CD4-positive, CD25-positive, alpha-beta regulatory T cell (primary cell): ENCODE measurements around the gene DPP10. TPM values are rescaled to one million over a fixed set of nuclear protein-coding genes. Genes with fewer than 3 reads are reported as not detected.

ENCODE experiments used
- ATAC-seq, 2 donors: fragments of 150-1000 bp; cut with Tn5 transposase; one replicate each; pipeline ENCODE4 v1.10.0; 2021; ENCODE audit warnings: low read depth in 2 of 2, moderate number of reproducible peaks in 2 of 2, moderate library complexity in 1 of 2
- DNase-seq, 3 donors: peaks; one replicate each; pipeline versions ENCODE4 v3.0.0 to v3.0.0-alpha.2; 2012 to 2022; ENCODE audit warnings: mixed read lengths in 1 of 3
- H3K27ac ChIP-seq: one replicate; pipeline ENCODE4 v1.7.0; 2013; ENCODE audit warnings: mild to moderate bottlenecking, low read length; ENCODE audit not compliant: insufficient read depth, poor library complexity, severe bottlenecking
- H3K27me3 ChIP-seq: one replicate; pipeline ENCODE4 v1.7.0; 2013; ENCODE audit warnings: low read length; ENCODE audit not compliant: control insufficient read depth, insufficient read depth
- H3K36me3 ChIP-seq: one replicate; pipeline ENCODE4 v1.7.0; 2013; ENCODE audit warnings: mild to moderate bottlenecking, low read length, moderate library complexity; ENCODE audit not compliant: control insufficient read depth, insufficient read depth
- H3K4me1 ChIP-seq: 2 replicates; pipeline ENCODE4 v1.7.0; 2013; ENCODE audit warnings: mild to moderate bottlenecking, low read length; ENCODE audit not compliant: insufficient read depth, control insufficient read depth, poor library complexity, severe bottlenecking
- H3K4me3 ChIP-seq: one replicate; pipeline ENCODE4 v1.7.0; 2013; ENCODE audit warnings: low read depth, mild to moderate bottlenecking, low read length, moderate library complexity
- H3K9me3 ChIP-seq, 2 experiments: 1 replicate in 1 of 2; 2 replicates in 1 of 2; pipeline ENCODE4 v1.7.0; 2013; ENCODE audit warnings: low read length in 2 of 2, mild to moderate bottlenecking in 1 of 2, moderate library complexity in 1 of 2; ENCODE audit not compliant: control insufficient read depth in 2 of 2
- H3K27ac Mint-ChIP-seq, 3 donors: one replicate each; pipeline ENCODE4 v1.8.0; 2020 to 2022; ENCODE audit warnings: mild to moderate bottlenecking in 3 of 3, mixed read lengths in 3 of 3, moderate library complexity in 2 of 3
- H3K27me3 Mint-ChIP-seq: one replicate; pipeline ENCODE4 v1.8.0; 2022; ENCODE audit warnings: mild to moderate bottlenecking, mixed read lengths
- H3K36me3 Mint-ChIP-seq: one replicate; pipeline ENCODE4 v1.8.0; 2020; ENCODE audit warnings: mixed read lengths
- H3K4me1 Mint-ChIP-seq, 4 donors: one replicate each; pipeline ENCODE4 v1.8.0; 2020 to 2022; ENCODE audit warnings: mixed read lengths in 4 of 4, mild to moderate bottlenecking in 1 of 4
- H3K4me3 Mint-ChIP-seq, 4 donors: one replicate each; pipeline ENCODE4 v1.8.0; 2020 to 2022; ENCODE audit warnings: mild to moderate bottlenecking in 4 of 4, mixed read lengths in 4 of 4, moderate library complexity in 3 of 4
- H3K9me3 Mint-ChIP-seq, 7 donors: one replicate each; pipeline ENCODE4 v1.8.0; 2020 to 2022; ENCODE audit warnings: mixed read lengths in 7 of 7, mild to moderate bottlenecking in 3 of 7, moderate library complexity in 2 of 7
- polyA plus RNA-seq, 4 donors: library from polyadenylated mRNA; unstranded; fragments of 300-500 nt; fragmentation: Illumina TruSeq; gene quantifications; one replicate each; pipeline ENCODE4 v1.2.3, GENCODE V29; 2021
- total RNA-seq: library from RNA; stranded (reverse); gene quantifications from one replicate; pipeline ENCODE4 v1.2.3, GENCODE V29; 2022

DPP10 gene
- total and polyA plus RNA-seq, 5 donors from 2014 or later, result not detected

DNA sequence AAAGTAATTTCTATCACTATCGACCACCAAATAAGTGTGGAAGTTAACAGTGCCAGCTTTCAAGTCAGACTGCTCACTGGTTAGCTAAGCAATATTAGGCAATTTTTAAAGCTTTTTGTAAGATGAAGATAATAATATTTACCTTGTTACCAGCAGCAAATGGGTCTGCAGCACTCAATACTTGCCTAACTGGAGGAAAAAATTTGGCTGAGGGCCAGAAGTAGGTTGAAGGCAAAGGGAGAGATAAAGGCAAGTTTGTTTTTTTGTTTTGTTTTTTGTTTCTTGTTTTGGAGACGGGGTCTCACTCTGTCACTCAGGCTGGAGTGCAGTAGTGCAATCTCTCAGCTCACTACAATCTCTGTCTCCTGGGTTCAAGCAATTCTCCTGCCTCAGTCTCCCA is 675.9 kb downstream of the DPP10 start:
- no peaks in the 10 kb centered on the region for H3K27me3 Mint-ChIP-seq
- H3K36me3 ChIP-seq, result no peaks in the 10 kb centered on the region
- H3K4me1 Mint-ChIP-seq, result no peaks in the 10 kb centered on the region
- H3K9me3 Mint-ChIP-seq, result peaks cover 0 to 8% (median 2%) of the 10 kb centered on the region in 7 donors
- H3K4me3 Mint-ChIP-seq, result no peak overlapping the region
- no peaks in the 10 kb centered on the region for H3K27me3 ChIP-seq
- H3K36me3 Mint-ChIP-seq, result no peaks in the 10 kb centered on the region
- no peak overlapping the region for H3K27ac ChIP-seq
- no peaks in the 10 kb centered on the region for H3K4me1 ChIP-seq
- H3K4me3 ChIP-seq, result no peak overlapping the region
- DNase-seq (no peak), ATAC-seq (no peak)
- H3K27ac Mint-ChIP-seq, result no peak overlapping the region
- no peaks in the 10 kb centered on the region for H3K9me3 ChIP-seq

DNA sequence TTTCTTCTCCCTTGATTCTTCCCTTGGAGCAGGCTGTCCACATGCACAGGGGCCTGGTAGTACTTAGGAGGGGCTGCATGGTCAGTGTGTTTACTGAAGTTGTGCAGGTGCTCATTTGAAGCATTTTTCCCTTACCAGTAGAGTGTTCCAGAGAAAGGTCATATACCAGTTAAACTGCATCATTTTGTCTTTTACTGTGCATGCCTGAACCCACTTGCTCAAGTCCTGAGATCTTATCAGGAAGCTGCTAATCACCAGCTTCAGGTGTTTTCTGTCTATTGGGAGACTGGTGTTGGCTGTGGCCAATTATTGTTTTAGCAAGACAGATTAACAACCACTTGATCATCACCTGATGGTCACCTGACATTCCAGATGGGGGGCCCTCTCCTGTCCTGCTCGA is 676.6 kb downstream of the DPP10 start:
- Mint-ChIP-seq H3K9me3 (peaks cover 0 to 7% (median 3%) of the 10 kb centered on the region in 7 donors), H3K27ac (no peak overlapping the region), H3K36me3 (no peaks in the 10 kb centered on the region), H3K4me3 (no peak overlapping the region), H3K4me1 (no peaks in the 10 kb centered on the region), H3K27me3 (no peaks in the 10 kb centered on the region)
- DNase-seq (no peak), ATAC-seq (no peak)
- no peaks in the 10 kb centered on the region for H3K27me3 ChIP-seq
- H3K9me3 ChIP-seq, result no peaks in the 10 kb centered on the region
- no peaks in the 10 kb centered on the region for H3K36me3 ChIP-seq
- no peaks in the 10 kb centered on the region for H3K4me1 ChIP-seq
- H3K27ac ChIP-seq, result no peak overlapping the region
- H3K4me3 ChIP-seq, result no peak overlapping the region

DNA sequence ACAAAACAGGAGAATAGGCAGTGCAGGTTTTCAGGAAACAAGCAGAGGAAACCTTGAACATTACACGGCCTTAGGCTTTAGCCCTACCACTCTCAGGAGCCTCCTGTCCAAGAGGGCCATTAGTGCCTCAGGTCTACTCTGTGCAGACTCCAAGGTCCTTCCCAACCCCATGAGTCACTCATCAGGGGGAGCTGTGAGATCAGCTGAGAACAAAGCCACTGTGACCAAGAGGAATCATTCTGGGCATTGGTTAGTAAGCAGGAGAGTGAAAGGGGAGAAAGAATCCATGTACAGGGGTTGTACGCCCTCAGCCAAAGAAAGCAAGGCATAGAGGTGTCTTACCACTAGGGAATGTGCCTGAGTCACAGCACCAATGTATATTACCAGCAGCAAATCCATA is 680.3 kb downstream of the DPP10 start:
- no peak overlapping the region for H3K4me3 ChIP-seq
- Mint-ChIP-seq H3K4me3 (no peak overlapping the region), H3K4me1 (no peaks in the 10 kb centered on the region), H3K9me3 (peaks cover 0 to 8% (median 3%) of the 10 kb centered on the region in 7 donors), H3K27ac (no peak overlapping the region), H3K27me3 (no peaks in the 10 kb centered on the region), H3K36me3 (no peaks in the 10 kb centered on the region)
- no peaks in the 10 kb centered on the region for H3K36me3 ChIP-seq
- ATAC-seq (no peak), DNase-seq (no peak)
- no peaks in the 10 kb centered on the region for H3K27me3 ChIP-seq
- H3K4me1 ChIP-seq, result no peaks in the 10 kb centered on the region
- H3K9me3 ChIP-seq, result no peaks in the 10 kb centered on the region
- H3K27ac ChIP-seq, result no peak overlapping the region

DNA sequence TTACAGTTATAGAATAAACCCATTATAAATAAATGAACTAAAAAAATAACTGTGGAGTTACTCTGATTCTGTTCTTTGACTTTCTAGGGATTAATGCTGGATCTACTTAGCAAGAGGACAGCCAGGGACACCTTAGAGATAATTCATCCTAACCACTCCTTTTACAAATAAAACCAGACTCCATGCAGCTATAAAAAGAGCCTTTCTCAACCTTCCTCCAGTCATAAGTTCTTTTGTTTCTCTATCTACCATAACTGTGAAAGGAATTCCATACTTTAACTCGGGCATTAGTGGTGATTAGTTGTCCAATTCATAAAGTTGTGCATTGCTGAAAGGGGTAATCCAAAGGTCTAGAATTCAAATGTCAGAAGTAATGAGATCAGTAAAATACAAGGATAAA is 682.4 kb downstream of the DPP10 start:
- no peaks in the 10 kb centered on the region for H3K9me3 ChIP-seq
- H3K27me3 Mint-ChIP-seq, result no peaks in the 10 kb centered on the region
- DNase-seq (no peak), ATAC-seq (no peak)
- H3K4me1 ChIP-seq, result no peaks in the 10 kb centered on the region
- no peaks in the 10 kb centered on the region for H3K36me3 Mint-ChIP-seq
- no peak overlapping the region for H3K27ac ChIP-seq
- H3K36me3 ChIP-seq, result no peaks in the 10 kb centered on the region
- peaks cover 0 to 8% (median 3%) of the 10 kb centered on the region in 7 donors for H3K9me3 Mint-ChIP-seq
- H3K4me1 Mint-ChIP-seq, result no peaks in the 10 kb centered on the region
- no peak overlapping the region for H3K4me3 ChIP-seq
- H3K4me3 Mint-ChIP-seq, result no peak overlapping the region
- H3K27me3 ChIP-seq, result no peaks in the 10 kb centered on the region
- no peak overlapping the region for H3K27ac Mint-ChIP-seq

DNA sequence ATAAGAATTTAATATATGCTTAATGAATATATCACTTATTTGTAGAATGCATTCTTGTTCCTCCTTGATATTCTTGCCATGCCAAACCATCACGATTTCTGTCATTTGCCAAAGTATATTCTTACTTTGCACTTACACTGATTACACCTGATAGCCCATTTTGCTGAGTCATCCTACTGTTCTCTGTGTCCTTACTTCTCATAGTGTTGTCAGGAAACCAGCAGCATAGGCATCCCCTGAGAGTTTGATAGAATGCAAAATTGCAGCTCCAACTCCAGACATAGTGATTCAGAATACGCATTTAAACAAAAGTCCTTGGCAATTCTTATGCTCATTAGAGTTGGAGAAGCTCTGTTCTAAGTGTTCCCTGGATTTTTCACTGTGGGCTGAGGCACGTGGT is 687.1 kb downstream of the DPP10 start:
- H3K4me1 Mint-ChIP-seq, result no peaks in the 10 kb centered on the region
- H3K4me3 Mint-ChIP-seq, result no peak overlapping the region
- ATAC-seq (no peak), DNase-seq (no peak)
- no peak overlapping the region for H3K27ac Mint-ChIP-seq
- no peaks in the 10 kb centered on the region for H3K27me3 ChIP-seq
- no peaks in the 10 kb centered on the region for H3K9me3 ChIP-seq
- no peaks in the 10 kb centered on the region for H3K36me3 ChIP-seq
- no peaks in the 10 kb centered on the region for H3K36me3 Mint-ChIP-seq
- H3K4me3 ChIP-seq, result no peak overlapping the region
- H3K4me1 ChIP-seq, result no peaks in the 10 kb centered on the region
- H3K9me3 Mint-ChIP-seq, result peaks cover 0 to 10% (median 4%) of the 10 kb centered on the region in 7 donors
- no peaks in the 10 kb centered on the region for H3K27me3 Mint-ChIP-seq
- no peak overlapping the region for H3K27ac ChIP-seq

DNA sequence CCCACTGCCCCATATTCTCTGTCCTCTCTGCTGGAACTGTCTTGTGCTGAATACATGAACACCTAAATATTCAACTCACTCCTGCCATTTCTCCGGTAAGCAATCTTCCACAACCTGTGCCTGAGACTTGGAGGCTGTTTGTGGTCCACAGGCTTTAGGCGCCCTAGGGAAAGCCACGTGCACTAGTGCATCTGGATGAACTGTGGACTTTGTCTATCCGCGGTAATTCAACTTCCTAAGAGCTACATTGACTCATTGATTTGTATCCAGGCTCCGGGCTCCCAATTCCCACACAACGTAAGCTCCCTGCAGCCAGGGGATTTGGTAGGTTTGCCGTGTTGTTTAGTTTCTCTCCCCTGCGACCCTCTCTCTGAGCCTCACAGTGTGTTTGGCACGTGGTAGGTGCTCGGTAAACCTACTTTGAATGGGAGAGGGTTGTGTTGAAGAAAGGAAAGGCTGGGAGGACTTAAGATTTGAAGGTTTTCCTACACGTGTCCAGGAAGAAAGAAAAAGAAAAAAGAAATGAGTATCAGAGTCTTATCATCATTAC is 718.2 kb downstream of the DPP10 start:
- Mint-ChIP-seq H3K9me3 (peaks cover 0 to 5% (median 0%) of the 10 kb centered on the region in 7 donors), H3K4me1 (peaks cover 0 to 8% (median 2%) of the 10 kb centered on the region in 4 donors), H3K27me3 (peaks cover 19% of the 10 kb centered on the region), H3K4me3 (no peak overlapping the region), H3K27ac (no peak overlapping the region), H3K36me3 (no peaks in the 10 kb centered on the region)
- no peak overlapping the region for H3K4me3 ChIP-seq
- no peaks in the 10 kb centered on the region for H3K9me3 ChIP-seq
- H3K4me1 ChIP-seq, result no peaks in the 10 kb centered on the region
- no peak overlapping the region for H3K27ac ChIP-seq
- no peak for DNase-seq
- no peak for ATAC-seq
- no peaks in the 10 kb centered on the region for H3K36me3 ChIP-seq
- peaks cover 4% of the 10 kb centered on the region for H3K27me3 ChIP-seq

DNA sequence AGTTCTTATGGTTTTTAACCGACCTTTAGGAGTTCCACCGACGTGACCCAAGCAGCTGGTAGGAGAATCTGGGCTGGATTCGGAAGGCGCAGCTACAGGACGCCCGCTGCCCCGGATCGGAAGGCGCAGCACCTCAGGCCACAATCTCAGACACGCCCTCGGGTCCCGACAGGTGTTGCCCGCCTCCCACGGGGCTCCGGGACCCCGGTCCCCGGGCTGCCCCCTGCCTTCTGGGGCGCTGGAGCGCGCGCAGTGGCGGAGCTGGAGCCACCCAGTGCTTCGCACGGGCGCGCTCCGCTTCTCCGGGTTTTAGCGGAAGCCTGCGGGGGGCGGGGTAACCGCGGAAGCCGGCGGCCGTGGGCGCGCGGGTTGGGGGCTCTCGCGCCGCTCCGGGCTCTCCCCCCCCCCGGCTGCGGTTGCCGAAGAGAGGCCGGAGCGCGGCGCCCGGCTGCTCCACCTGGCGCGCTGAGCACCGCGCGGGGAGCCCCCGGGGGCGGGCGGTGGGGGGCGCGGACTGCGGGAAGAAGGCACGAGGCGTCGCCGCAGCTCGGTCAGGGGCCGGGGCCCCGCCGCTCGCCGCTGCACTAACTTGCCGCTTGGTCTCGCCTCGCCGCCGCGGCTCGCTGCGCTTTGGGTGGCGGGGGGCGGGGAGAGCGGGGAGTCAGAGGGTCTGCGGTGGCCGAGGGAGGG is 718.8 kb downstream of the DPP10 start:
- no peak overlapping the region for H3K4me3 ChIP-seq
- Mint-ChIP-seq H3K36me3 (no peaks in the 10 kb centered on the region), H3K9me3 (peaks cover 0 to 3% (median 0%) of the 10 kb centered on the region in 7 donors), H3K4me1 (peaks cover 0 to 8% (median 2%) of the 10 kb centered on the region in 4 donors), H3K27me3 (peaks cover 19% of the 10 kb centered on the region), H3K4me3 (no peak overlapping the region), H3K27ac (no peak overlapping the region)
- no peaks in the 10 kb centered on the region for H3K9me3 ChIP-seq
- no peaks in the 10 kb centered on the region for H3K36me3 ChIP-seq
- ATAC-seq (no peak), DNase-seq (no peak)
- no peaks in the 10 kb centered on the region for H3K4me1 ChIP-seq
- peaks cover 4% of the 10 kb centered on the region for H3K27me3 ChIP-seq
- H3K27ac ChIP-seq, result no peak overlapping the region
